ENCODE measurements around the gene TMEM131.

GRCh38 chr2:97765933-97766332 is 229.8 kb downstream of the TMEM131 start:
- TF ChIP-seq, protein P1, sequence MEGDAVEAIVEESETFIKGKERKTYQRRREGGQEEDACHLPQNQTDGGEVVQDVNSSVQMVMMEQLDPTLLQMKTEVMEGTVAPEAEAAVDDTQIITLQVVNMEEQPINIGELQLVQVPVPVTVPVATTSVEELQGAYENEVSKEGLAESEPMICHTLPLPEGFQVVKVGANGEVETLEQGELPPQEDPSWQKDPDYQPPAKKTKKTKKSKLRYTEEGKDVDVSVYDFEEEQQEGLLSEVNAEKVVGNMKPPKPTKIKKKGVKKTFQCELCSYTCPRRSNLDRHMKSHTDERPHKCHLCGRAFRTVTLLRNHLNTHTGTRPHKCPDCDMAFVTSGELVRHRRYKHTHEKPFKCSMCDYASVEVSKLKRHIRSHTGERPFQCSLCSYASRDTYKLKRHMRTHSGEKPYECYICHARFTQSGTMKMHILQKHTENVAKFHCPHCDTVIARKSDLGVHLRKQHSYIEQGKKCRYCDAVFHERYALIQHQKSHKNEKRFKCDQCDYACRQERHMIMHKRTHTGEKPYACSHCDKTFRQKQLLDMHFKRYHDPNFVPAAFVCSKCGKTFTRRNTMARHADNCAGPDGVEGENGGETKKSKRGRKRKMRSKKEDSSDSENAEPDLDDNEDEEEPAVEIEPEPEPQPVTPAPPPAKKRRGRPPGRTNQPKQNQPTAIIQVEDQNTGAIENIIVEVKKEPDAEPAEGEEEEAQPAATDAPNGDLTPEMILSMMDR (IDR thresholded peaks at IDR 0.05), result no peak
- TF ChIP-seq POLR2AphosphoS5 (IDR thresholded peaks at IDR 0.05), result no peak
- no peak for TF ChIP-seq EP300 (IDR thresholded peaks at IDR 0.05; ENCODE audit: low read depth)

Data from transverse colon (tissue), 4 donors.